Measurements from ENCODE around the gene TMEM31. TPM values are rescaled to one million over a fixed set of nuclear protein-coding genes. Genes with fewer than 3 reads are reported as not detected.

The TMEM31 gene
- total and polyA plus RNA-seq, 2 of the 8 experiments (the other 6 are each of a cell fraction or from before 2014, with no cell fraction given), result 0.65 TPM; not detected in 1

DNA sequence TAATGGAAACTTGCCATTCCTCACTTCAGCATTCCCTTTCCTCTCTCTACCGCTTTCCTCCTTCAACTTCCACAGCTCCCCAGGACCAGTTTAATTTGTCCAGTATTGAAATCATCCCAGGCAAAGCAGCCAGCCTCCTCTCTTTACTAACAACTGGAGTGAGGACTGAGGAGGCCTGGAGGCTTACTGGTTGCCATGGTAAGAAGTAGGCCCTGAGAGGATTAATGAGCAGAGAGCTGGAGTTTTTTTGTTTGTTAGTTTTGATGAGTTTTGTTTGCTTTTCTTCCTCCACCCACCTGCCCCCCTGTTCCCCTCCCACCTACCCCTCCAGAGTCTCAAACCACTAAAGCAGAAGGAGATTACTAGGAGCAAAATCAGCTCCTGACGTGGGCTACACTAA is 36.5 kb downstream of the TMEM31 start:
- Histone ChIP-seq H3K9ac (replicated peaks in 1 of 4; ENCODE audit: extremely low read depth in 1 of 4, low read depth in 3 of 4, low read length in 3 of 4) (no peak overlapping the region; a peak in 2 of 7 replicates), H4K5ac (ENCODE audit: insufficient read length, low read depth, low read length) (no peak overlapping the region), H2BK120ac (replicated peaks; ENCODE audit: low read depth, low read length) (no peak overlapping the region), H3K79me2 (ENCODE audit: control insufficient read depth in 1 of 2, insufficient read depth in 2 of 2, low read length in 2 of 2) (peaks cover 13 to 62% of the 10 kb centered on the region in 2 experiments; a peak in 3 of 4 replicates), H3K27ac (ENCODE audit: low read depth, low read length) (no peak overlapping the region), H2BK20ac (ENCODE audit: low read length) (no peak overlapping the region), H3K4me2 (ENCODE audit: insufficient read depth in 1 of 2, low read depth in 2 of 2, low read length in 2 of 2) (peak overlapping the region; percentile 13 to 84; a peak in 3 of 4 replicates), H3K14ac (ENCODE audit: insufficient read length) (no peak overlapping the region), H3K27me3 (replicated peaks in 1 of 4; ENCODE audit: control insufficient read depth in 3 of 4, extremely low read depth in 1 of 4, insufficient read depth in 3 of 4, low read length in 3 of 4) (no peaks in the 10 kb centered on the region), H4K91ac (replicated peaks; ENCODE audit: insufficient read length, low read length) (no peak overlapping the region), H3K4ac (replicated peaks; ENCODE audit: insufficient read length, low read depth, low read length) (no peak overlapping the region), H4K20me1 (replicated peaks in 1 of 2; ENCODE audit: control insufficient read depth in 1 of 2, insufficient read depth in 2 of 2, low read length in 2 of 2) (peaks cover 0 to 15% of the 10 kb centered on the region in 2 experiments), H3K23ac (ENCODE audit: insufficient read length) (no peak overlapping the region), H2BK15ac (ENCODE audit: low read length) (no peak overlapping the region), H3K79me1 (ENCODE audit: low read depth, low read length) (peaks cover 5% of the 10 kb centered on the region; the same call in 1 of the 2 replicates), H4K8ac (ENCODE audit: extremely low read depth, insufficient read depth, low read length) (no peak overlapping the region), H3K4me1 (replicated peaks in 1 of 4; ENCODE audit: control insufficient read depth in 3 of 4, insufficient read depth in 4 of 4, low read length in 3 of 4) (peaks cover 0 to 6% (median 1%) of the 10 kb centered on the region in 4 experiments; a peak in 3 of 7 replicates), H3K9me3 (ENCODE audit: insufficient read depth in 2 of 2, low read depth in 1 of 2, low read length in 1 of 2) (no peaks in the 10 kb centered on the region), H3K36me3 (ENCODE audit: control insufficient read depth in 2 of 4, insufficient read depth in 4 of 4, low read length in 3 of 4) (peaks cover 0 to 50% (median 11%) of the 10 kb centered on the region in 4 experiments; a peak in 4 of 8 replicates), H2AK5ac (ENCODE audit: low read depth, low read length) (no peak overlapping the region), H3K23me2 (ENCODE audit: low read depth, low read length) (0 out of 2 replicates have a peak, but pooled peaks cover 6% of the 10 kb centered on the region), H3K4me3 (ENCODE audit: extremely low read depth in 1 of 4, insufficient read depth in 2 of 4, low read depth in 3 of 4, low read length in 4 of 4) (no peak overlapping the region), H2BK5ac (ENCODE audit: low read depth, low read length) (no peak overlapping the region), H3K18ac (ENCODE audit: extremely low read depth, low read length) (no peak overlapping the region; the same call in 1 of the 2 replicates), H2AFZ (ENCODE audit: low read length) (no peak overlapping the region), H2BK12ac (ENCODE audit: low read depth, low read length) (no peak overlapping the region), H3K56ac (replicated peaks; ENCODE audit: insufficient read length, low read depth, low read length) (no peak overlapping the region)
- POLR2A ChIA-PET (ENCODE audit: partially characterized antibody), result interaction anchor here (0.7 to 3.3 kb wide), 11 partner anchors 9 to 60 kb away, joined by 3 to 19 read pairs (median 4); partner anchors contain the start of gene MORF4L2
- WGBS, 2 experiments (ENCODE audit: extremely low coverage in 1 of 2, insufficient coverage in 1 of 2, insufficient read length in 1 of 2, insufficient replicate concordance in 2 of 2, low coverage in 1 of 2, low lambda C conversion rate in 2 of 2, missing lambda C conversion rate in 1 of 2), result 91% methylated on average over 2 of the region's 2 CpGs; no CpG with 5 or more reads in 1 of the 2 experiments
- DNase-seq (ENCODE audit: low read depth in 1 of 2, low spot score in 2 of 2), result no peak
- TF ChIP-seq SIN3A (conservative IDR thresholded peaks at IDR 0.05 in 1 of 2, IDR thresholded peaks at IDR 0.05 in 1 of 2; ENCODE audit: low read depth in 1 of 2, low read length in 2 of 2) (no peak), TAF7 (optimal IDR thresholded peaks at IDR 0.05; ENCODE audit: borderline replicate concordance, low read depth, low read length) (no peak), HDAC2 (IDR thresholded peaks at IDR 0.05; ENCODE audit: borderline replicate concordance in 1 of 2, low read depth in 2 of 2, low read length in 2 of 2) (no peak), TCF12 (IDR thresholded peaks at IDR 0.05; ENCODE audit: low read depth, low read length) (no peak), BCL11A (IDR thresholded peaks at IDR 0.05; ENCODE audit: low read depth in 2 of 2, low read length in 2 of 2) (no peak)
- TF ChIP-seq, protein P1, sequence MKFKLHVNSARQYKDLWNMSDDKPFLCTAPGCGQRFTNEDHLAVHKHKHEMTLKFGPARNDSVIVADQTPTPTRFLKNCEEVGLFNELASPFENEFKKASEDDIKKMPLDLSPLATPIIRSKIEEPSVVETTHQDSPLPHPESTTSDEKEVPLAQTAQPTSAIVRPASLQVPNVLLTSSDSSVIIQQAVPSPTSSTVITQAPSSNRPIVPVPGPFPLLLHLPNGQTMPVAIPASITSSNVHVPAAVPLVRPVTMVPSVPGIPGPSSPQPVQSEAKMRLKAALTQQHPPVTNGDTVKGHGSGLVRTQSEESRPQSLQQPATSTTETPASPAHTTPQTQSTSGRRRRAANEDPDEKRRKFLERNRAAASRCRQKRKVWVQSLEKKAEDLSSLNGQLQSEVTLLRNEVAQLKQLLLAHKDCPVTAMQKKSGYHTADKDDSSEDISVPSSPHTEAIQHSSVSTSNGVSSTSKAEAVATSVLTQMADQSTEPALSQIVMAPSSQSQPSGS (IDR thresholded peaks at IDR 0.05; ENCODE audit: low read length), result no peak
- TF ChIP-seq, protein P2, sequence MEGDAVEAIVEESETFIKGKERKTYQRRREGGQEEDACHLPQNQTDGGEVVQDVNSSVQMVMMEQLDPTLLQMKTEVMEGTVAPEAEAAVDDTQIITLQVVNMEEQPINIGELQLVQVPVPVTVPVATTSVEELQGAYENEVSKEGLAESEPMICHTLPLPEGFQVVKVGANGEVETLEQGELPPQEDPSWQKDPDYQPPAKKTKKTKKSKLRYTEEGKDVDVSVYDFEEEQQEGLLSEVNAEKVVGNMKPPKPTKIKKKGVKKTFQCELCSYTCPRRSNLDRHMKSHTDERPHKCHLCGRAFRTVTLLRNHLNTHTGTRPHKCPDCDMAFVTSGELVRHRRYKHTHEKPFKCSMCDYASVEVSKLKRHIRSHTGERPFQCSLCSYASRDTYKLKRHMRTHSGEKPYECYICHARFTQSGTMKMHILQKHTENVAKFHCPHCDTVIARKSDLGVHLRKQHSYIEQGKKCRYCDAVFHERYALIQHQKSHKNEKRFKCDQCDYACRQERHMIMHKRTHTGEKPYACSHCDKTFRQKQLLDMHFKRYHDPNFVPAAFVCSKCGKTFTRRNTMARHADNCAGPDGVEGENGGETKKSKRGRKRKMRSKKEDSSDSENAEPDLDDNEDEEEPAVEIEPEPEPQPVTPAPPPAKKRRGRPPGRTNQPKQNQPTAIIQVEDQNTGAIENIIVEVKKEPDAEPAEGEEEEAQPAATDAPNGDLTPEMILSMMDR (IDR thresholded peaks at IDR 0.05; ENCODE audit: control extremely low read depth in 1 of 3, insufficient read depth in 1 of 3, low read depth in 1 of 3, low read length in 3 of 3), result no peak
- CTCF ChIA-PET (ENCODE audit: partially characterized antibody), result interaction anchor here (0.8 to 1.6 kb wide), 3 partner anchors 19 to 36 kb away, joined by 3 to 6 read pairs (median 3); no protein-coding TSS in a partner anchor
- no peak for FAIRE-seq
